GM21526 (cell line): ENCODE results near the gene CYB561.

Experiments used
- ATAC-seq: cut with Tn5 transposase; IDR thresholded peaks from one replicate; pipeline ENCODE4 v1.9.1; 2021; ENCODE audit warnings: moderate library complexity; ENCODE audit not compliant: unreplicated experiment, low FRiP score

Gene CYB561

DNA sequence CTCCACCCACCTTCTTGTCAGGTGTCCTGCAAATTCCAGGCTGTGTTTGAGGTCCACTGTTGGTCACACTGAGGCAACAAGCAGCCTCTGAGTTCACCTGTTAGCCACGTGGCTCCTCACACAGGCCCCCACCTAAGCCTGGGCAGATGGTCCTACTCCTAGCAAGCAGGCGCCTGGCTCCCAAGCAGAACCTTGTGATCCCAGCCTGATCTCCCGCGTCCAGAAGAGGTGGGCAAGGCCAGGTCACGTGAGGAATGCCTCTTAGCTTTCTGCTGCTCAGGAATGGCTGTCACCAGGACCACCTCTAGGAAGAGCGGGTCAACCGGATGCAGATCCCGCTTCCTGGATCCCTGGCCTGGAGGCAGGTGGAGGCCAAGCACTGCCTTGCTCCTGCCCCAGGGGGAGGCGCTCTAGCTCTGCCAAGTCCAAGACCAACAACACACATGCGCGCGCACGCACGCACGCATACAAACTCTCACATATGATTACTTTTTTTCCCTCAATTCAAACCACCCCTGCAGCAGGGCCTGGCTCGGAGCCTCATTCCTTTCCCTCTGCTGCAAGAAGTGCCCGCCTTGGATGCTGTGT lies 9.5 kb downstream of the CYB561 start:
- no peak for ATAC-seq

DNA sequence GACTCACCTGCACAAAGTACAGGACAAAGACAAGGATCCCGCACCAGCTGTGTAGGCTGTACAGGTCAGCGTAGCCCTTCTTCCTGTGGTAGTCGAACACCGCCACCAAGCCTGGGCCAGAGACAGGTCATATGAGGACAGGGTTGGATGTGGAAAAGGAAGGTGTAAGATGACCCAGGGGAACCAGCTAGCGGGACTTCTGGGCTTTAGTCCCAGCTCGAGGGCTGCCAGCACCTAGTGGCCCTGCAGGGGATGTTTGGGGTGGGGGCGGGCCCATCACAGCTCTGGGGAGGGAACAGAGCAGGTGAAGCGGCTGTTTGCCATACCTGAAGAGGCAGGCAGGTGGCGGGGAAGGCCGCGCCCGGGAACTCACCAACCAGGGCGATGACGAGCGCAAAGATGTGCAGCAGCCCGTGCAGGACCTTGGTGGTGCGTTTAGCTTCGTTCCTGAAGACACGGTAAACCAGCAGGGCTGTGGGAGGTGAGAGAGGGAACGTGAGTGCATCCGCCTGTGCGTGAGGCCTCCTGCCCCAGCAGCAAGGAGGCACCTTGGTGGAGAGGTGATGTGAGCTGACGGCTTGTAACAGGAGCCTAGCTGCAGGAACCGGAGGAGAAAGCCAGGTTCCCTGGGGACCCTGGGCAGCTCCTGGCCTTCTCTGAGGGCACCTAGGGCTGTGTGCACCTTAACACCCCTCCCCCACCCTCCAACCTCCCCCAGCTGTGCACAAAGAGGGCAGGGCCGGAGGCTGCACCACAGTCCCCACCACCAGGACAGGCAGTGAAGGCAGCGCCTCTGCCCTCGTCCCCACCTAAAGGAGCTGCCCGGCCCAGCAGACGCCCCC lies 10.2 kb downstream of the CYB561 start:
- ATAC-seq = no peak

DNA sequence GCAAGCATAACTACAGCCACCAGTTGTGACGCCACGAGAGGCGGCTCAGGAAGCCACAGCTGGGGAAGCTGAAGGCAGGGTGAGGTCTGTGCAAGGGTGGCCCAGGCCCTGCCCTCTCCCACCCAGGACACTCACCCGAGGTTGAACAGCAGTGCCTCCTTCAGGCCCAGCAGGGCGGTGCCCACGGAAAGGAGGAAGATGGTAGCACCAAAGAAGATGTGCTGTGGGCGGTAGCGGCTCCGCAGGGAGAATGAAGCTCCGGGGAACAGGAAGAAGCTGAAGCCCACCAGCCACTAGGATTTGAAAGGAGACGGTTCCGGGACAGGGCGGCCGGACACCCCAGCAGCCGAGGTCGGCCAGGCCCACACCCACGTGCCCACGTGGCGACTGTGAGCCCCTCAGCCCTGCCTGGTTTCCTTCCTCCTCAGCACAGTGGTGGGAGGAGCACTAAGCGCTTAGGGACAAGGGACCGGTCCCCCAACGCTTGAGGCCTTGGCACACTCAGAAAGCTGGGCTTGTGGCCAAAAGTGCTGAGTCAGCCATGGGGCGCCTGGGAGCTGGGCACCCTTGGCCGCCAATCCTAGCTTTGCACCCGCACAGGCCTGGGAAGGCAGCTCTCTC lies 11.0 kb downstream of the CYB561 start:
- ATAC-seq = no peak

DNA sequence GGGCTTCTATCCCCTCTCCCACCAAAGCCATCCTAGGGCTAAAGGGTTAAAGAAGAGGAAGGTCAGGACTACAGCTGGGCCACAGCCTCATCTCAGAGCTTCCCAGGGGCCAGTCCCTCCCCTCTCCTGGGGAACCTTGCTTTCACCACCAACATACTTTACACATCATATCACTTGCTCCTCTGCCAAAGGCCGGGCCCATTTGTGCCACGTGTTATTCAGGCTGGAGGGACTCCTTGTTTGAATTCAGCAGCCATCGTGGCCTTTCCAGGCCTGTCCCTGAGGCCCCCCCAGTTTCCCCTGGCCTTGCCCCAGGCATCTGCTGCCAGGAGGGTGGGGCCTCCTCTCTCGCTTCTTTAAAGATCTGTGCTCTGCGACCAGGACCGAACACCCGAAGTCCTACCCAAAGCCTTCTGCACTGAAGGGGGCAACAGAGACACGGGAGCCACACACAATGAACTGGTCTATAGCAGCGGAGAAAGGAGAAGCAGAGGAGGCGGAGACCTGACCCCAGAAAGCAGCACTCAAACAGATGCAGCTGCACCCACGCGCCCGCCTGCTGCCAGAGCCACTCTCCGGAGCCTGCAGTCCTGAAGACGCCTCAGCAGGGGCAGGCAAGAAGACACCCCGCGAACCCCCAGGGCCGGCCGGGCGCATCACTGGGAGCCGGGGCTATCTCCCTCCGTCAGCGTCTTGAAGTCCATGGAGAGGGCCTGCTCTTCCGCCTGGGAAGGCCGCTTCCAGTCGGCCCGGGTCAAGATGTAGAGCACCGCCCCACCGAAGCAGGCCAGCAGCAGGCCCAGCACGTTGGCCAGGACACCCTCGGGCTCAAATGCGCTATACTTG lies 12.1 kb downstream of the CYB561 start:
- no peak for ATAC-seq

DNA sequence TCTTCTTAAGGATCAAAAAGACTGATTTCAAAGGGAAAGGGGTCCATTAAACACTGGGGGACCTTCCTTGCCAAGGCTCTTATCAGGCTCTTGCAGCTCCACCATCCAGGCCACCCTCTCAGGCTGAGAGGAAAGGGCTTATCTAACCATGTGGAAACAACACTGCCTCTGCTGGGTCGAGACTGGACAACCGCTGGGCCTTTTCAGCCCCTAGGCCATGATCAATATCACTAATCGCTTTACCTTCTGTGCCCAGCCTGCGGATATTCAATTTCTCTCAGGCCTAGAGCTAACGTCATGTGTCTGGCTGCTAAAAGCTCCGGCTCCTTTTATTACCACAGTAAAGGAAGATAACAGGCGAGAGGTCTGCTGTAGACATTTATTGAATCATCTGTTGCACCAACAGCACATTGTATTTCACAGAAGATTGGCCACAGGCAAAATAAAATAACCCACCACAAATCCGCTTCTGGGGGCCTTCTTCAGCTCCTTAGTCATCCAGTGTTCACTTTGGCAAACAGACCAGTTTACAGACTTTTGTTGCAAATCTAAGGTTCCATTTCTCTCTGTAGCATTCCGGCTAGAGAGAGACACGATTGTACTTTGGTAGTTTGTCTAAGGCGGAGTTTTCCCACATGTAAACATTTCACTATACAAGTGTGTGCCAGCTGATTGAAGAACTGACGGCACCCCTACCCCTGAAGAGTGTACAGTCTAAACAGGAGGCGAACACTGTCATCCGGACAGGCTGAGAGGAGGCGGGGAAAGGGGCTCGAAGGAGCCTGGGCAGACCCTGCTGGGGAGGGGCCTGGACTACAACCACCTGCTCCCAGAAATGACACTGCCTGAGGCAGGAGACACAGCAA lies 13.9 kb downstream of the CYB561 start:
- ATAC-seq = no peak

DNA sequence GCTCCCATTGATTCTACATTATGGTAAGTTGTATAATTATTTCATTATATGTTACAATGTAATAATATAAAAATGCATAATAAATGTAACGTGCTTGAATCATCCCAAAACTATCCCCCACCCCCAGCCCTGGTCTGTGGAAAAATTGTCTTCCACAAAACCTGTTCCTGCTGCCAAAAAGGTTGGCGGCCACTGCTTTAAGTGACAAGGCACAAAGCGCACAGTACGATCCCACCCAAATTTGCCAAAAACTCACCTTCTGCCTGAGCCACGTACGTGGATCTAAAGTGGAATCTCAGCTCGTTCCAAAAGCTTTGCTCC lies 14.5 kb downstream of the CYB561 start:
- no peak for ATAC-seq

DNA sequence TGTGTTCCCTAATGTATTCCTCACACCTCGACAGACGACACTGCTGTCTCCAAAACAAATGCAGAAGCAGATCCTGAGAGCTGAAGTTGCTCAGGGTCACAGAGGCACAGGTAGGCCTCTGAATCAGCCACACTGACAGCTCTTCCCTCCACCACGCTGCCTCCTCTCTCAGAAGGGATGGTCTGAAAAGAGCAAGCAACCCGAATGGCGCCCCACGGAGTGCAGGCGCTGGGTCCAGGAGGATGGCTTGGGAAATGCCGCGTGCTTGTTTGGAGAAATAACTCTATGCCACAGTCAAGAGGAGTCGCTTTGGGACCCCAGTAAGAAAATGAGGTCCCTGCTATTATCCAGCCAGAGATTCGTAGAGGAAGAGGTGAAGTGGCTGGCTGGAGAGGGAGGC lies 15.9 kb downstream of the CYB561 start:
- no peak for ATAC-seq

DNA sequence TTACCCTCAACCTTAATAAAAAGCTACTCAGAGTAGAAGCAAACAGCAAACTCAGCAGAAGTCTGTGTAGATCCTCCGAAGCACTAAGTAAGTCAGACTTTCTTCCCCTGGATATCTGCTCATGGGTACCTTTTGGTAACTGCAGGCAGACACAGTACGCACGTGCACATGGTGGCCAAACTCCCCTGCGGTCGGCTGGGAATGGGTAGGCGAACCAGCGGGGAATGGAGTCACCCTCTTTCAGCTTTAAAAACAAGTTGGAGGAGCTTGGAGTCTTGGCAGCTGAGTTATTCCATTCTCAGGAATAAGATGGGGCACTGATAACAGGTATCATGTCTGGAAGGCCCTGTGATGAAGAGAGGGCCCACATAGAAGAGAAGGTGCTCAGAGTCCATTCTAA lies 16.3 kb downstream of the CYB561 start:
- no peak for ATAC-seq

DNA sequence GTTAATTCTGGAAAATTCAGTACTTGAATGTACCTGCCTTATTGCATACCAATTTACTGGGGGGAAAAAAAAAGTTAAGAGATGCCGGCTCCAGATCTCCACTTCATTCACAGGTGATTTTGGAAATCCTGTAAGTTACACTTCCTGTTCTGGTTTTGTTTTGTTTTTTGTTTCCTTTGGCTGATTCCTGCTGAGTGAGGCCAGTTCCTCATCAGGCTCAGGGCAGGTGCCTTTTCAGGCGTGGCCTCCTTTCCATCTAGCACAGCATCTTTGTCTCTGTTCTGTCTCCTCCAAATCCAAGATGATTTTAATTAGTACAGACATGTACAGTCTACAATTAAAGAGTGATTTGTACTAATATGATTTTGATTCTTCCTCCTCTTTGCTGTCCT lies 19.2 kb downstream of the CYB561 start:
- no peak for ATAC-seq

DNA sequence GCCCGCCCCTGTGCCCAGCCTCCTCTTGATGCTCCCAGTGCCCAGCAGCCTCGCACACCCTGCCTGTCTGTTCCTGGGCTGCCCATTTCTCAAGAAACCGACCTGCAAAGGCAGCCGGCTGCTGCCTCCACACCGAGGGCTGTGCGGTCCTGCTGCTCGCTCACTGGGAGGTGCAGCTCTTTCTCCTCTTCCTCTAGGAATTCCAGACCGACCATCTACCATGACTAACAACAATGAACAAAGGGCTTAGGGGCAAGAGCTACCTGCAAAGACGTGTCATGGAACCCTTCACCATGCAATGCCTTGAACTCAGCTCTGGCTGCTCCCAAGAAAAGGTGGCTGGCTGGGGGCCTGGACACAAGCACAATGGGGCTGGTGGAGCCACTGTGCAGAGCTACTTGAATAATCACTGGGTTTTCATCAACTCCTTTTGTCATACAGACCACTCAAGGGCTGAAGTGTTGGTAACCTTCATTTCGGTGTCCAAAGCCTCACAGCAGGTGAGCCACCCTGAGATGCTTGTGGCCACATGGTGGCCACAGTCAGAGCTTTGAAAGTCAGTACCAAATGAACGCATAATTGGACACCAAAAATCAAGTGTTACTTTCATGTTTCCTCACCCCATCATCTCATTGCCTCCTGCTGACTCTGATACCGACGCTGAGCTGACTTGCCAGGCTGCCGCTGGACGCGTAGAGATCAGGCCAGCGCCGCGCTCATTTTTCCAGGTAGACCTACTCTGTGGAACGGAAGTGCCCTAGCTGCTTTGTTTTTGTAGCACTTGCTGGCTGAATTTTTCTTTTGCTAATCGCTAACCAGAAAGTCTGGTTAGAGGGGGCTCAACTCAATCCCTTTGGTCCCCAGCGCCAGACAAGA lies 19.8 kb downstream of the CYB561 start:
- no peak for ATAC-seq

DNA sequence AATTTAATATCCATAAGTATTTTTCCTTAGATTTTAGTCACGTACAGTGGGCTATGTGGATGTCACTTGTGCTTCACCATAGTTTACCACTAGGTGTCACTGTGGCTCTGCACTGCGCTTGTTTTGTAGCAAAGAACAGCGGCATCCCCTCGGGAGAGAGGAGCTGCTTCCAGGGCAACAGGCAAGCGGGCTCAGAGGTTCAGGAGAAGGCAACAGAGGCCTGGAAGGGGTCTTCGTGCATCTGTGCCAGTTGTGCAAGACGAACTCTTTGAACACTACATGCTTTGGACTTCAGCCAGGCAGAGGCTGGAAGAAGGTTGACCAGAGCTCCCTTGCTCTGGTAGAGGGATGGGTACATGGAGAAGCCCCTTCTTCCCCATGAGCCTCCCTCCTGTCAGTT lies 20.6 kb downstream of the CYB561 start:
- no peak for ATAC-seq

DNA sequence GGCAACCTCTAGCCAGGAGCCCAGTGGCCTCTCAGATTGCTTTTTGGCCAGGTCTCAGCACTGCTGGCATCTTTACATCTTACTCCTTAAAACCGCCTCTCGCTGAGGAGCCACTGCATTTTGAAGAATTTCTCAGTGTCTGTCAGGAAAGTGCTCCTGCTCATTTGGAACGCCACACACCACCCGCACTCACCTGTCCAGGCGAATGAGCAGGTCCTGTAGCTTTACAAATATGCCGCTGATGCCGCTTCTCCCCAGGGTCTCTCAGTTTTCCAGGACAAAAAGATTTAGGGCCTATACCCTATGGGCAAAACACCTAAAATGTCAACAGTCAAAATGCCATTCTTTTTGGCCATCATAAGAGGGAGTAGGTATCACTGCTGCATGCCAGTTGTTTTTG lies 22.1 kb downstream of the CYB561 start:
- no peak for ATAC-seq

DNA sequence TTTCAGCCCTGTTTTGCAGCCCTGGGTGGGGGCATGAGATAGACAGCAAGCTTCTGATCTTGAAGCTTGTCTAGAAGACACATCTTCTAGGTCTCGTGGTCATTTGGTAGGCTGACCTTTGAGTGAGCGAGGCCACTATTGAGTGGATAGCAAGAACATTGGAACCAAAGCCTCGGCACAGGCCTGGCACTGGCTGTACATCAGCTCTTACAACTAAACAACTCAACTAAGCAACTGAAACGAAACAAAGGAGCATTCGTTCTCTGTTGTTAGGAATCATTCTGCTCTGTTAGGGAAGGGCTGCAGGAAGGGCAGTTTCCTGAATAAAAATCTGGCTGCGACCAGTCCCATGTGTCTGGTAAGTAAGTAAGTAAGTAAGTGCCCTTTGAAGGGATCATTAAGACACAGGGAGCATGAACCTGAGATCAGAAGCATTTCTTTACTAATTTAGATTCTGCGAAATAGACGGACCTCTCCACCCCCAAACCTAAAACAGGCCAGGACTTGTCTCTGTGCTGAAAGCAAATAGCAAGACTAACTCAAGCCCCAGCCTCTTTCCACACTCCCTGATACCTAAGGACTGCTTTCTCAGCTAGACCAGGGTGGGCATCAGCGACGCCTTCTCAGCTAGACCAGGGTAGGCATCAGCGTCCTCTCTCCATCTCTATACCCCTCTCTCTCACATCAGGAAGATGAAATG lies 22.7 kb downstream of the CYB561 start:
- ATAC-seq = no peak

DNA sequence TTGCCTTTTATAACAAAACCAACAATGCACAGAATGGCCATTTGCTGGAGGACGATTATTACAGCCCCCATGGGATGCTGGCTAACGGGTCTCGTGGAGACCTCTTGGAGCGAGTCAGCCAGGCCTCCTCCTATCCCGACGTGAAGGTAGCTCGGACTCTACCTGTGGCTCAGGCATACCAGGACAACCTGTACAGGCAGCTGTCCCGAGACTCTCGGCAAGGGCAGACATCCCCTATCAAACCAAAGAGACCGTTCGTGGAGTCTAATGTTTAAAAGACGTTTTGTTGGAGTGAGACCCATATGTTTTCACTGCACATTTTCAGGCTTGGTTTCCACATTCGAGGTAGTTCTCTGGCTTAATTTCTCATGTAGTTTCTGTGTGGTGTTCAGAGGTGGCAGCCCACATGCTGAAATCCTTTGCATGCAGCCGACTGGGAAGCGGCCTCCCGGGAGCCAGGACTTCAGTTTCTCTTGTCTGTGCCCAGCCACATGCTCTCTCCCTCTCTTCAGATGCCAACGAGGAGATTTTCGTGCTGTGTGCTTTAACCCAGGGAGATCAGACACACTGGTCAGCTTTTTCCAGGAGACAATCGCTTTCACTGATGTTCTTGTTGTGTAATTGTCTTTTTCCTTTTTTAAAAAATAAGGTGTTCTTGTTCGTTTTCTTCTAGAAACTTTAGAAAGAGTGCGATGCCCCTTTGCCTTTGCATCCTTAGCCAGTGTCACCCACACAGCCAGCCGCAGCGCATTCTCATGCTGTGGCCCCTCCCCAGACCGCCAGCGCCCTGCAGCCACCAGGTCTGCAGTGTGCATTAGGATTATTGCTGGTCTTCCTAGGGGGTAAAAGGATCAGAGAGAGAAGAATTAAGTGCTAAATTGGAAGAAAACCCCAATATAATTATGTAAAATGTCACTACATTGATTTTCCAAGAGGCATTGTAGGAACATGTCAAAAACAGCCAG lies 24.1 kb downstream of the CYB561 start:
- ATAC-seq = no peak

DNA sequence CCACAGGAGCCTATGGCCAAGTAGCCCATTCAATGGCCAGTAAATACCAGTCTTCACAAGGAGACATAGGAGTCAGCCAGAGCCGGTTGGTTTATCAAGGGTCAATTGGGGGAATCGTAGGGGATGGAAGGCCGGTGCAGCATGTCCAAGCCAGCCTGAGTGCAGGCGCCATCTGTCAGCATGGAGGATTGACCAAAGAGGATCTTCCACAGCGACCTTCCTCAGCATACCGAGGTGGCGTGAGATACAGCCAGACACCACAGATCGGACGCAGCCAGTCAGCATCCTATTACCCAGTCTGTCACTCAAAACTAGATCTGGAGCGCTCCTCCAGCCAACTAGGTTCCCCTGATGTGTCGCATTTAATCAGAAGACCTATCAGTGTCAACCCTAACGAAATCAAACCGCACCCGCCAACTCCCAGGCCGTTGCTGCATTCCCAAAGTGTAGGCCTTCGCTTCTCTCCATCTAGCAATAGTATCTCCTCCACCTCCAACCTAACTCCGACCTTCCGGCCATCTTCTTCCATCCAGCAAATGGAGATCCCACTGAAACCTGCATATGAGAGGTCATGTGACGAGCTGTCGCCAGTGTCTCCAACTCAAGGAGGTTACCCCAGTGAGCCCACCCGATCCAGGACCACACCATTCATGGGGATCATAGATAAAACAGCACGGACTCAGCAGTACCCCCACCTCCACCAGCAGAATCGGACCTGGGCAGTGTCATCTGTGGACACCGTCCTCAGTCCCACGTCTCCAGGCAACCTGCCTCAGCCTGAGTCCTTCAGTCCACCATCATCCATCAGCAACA lies 25.0 kb downstream of the CYB561 start:
- ATAC-seq = no peak

DNA sequence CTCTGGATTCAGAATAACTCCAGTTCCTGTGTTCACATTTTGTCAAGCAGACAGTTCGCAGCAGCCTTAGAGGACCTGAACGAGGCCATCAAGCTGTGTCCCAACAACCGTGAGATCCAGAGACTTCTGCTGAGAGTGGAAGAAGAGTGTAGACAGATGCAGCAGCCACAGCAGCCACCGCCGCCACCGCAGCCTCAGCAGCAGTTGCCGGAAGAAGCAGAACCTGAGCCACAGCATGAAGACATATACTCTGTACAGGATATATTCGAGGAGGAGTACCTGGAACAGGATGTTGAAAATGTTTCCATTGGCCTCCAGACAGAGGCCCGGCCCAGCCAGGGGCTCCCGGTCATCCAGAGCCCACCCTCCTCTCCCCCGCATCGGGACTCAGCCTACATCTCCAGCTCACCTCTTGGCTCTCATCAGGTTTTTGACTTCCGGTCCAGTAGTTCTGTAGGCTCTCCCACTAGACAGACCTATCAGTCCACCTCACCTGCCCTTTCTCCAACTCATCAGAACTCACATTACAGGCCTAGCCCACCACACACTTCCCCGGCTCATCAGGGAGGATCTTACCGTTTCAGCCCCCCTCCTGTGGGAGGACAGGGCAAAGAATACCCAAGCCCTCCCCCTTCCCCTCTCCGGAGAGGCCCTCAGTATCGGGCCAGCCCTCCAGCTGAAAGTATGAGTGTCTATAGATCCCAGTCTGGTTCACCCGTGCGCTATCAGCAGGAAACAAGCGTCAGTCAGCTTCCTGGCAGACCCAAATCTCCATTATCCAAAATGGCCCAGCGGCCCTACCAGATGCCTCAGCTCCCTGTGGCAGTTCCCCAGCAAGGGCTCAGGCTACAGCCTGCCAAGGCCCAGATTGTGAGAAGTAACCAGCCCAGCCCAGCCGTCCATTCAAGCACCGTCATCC lies 25.9 kb downstream of the CYB561 start:
- ATAC-seq = no peak
